K562 (cell line): ENCODE results near the gene TTC24. TPM values are rescaled to one million over a fixed set of nuclear protein-coding genes. Genes with fewer than 3 reads are reported as not detected.

ENCODE experiments used
- ATAC-seq: fragments of 200-7000 bp; cut with Tn5 transposase; 3 replicates; pipeline ENCODE4 v1.9.1; 2020; ENCODE audit warnings: moderate library complexity
- BruUV-seq: library from RNA; stranded (reverse); fragments of 400-500 nt; replicated peaks from 2 replicates; lab custom pipeline; 2021; lab: Mats Ljungman, UMichigan
- CTCF ChIA-PET: fragments of 300-600 bp; formaldehyde crosslinking; extraction: SDS; loops from one replicate; lab custom pipeline; 2021; ENCODE audit warnings: low intra/inter-chr PET ratio; lab: Yijun Ruan, JAX
- POLR2A ChIA-PET: fragments of 300-600, 350-650 bp; sonication (Branson Sonifier 250); formaldehyde crosslinking; extraction: SDS; loops from one replicate; lab custom pipeline; 2021; ENCODE audit warnings: antibody characterized with exemption, inconsistent platforms; lab: Yijun Ruan, JAX
- DNase-seq, 4 experiments: peaks; one replicate each; pipeline versions ENCODE4 v3.0.0 to v3.0.0-alpha.2; 2011 to 2018; ENCODE audit warnings: low spot score in 3 of 4, mixed read lengths in 3 of 4; ENCODE audit errors: extremely low read depth in 1 of 4
- FAIRE-seq: peaks from 2 replicates; lab custom pipeline; 2011; peaks lifted over from hg19 to GRCh38; lab: Jason Lieb, UNC
- H2AFZ ChIP-seq: 2 replicates; pipeline ENCODE4 v1.6.0; 2011; ENCODE audit warnings: low read depth, low read length, control low read depth, inconsistent platforms
- H3K27ac ChIP-seq: fragments of 200-600 bp; 3 replicates; pipeline ENCODE4 v1.8.0; 2011; ENCODE audit warnings: low read depth, mild to moderate bottlenecking, control low read depth, inconsistent platforms, low read length, moderate library complexity, mixed read lengths; ENCODE audit errors: extremely low read depth
- H3K27me3 ChIP-seq, 2 experiments: fragments of 300-600 bp in 1 of 2; 2 replicates in 1 of 2; 3 replicates in 1 of 2; pipeline versions ENCODE4 v1.6.0 to v1.8.0; 2011; ENCODE audit warnings: inconsistent platforms in 2 of 2, low read length in 2 of 2, mild to moderate bottlenecking in 1 of 2, mixed read lengths in 1 of 2, moderate library complexity in 1 of 2; ENCODE audit not compliant: control insufficient read depth in 2 of 2, insufficient read depth in 2 of 2
- H3K36me3 ChIP-seq: fragments of 300-600 bp; 3 replicates; pipeline ENCODE4 v1.8.0; 2011; ENCODE audit warnings: mild to moderate bottlenecking, low read length, inconsistent platforms; ENCODE audit not compliant: control insufficient read depth, insufficient read depth
- H3K4me1 ChIP-seq, 2 experiments: fragments of 200-600 bp in 1 of 2; replicated peaks in 1 of 2; 2 replicates in 1 of 2; 3 replicates in 1 of 2; pipeline versions ENCODE4 v1.5.1 to v1.8.0; 2011; ENCODE audit warnings: inconsistent platforms in 2 of 2, low read length in 2 of 2, mild to moderate bottlenecking in 1 of 2, mixed read lengths in 1 of 2, moderate library complexity in 1 of 2; ENCODE audit not compliant: control insufficient read depth in 2 of 2, insufficient read depth in 2 of 2
- H3K4me2 ChIP-seq: 2 replicates; pipeline ENCODE4 v1.6.1; 2011; ENCODE audit warnings: low read length, control low read depth, inconsistent platforms, mixed read lengths; ENCODE audit not compliant: insufficient read depth
- H3K4me3 ChIP-seq: fragments of 200-600 bp; sonication (generic), shearing (Covaris generic); 2 replicates; pipeline ENCODE4 v1.5.1; 2016; ENCODE audit warnings: control low read depth, inconsistent platforms
- H3K79me2 ChIP-seq: fragments of 200-600 bp; 3 replicates; pipeline ENCODE4 v1.8.0; 2011; ENCODE audit warnings: low read length, inconsistent platforms; ENCODE audit not compliant: control insufficient read depth, insufficient read depth
- H3K9ac ChIP-seq, 2 experiments: 2 replicates each; pipeline versions ENCODE4 v1.6.0 to v1.6.1; 2011; ENCODE audit warnings: low read depth in 2 of 2, low read length in 2 of 2, control low read depth in 1 of 2, inconsistent platforms in 1 of 2, mild to moderate bottlenecking in 1 of 2, mixed read lengths in 1 of 2; ENCODE audit not compliant: insufficient read depth in 1 of 2
- H3K9me1 ChIP-seq: one replicate; pipeline ENCODE4 v1.6.0; 2011; ENCODE audit warnings: inconsistent platforms, mild to moderate bottlenecking, low read length, moderate library complexity; ENCODE audit not compliant: control insufficient read depth, insufficient read depth
- H3K9me3 ChIP-seq: replicated peaks from 2 replicates; pipeline ENCODE4 v1.5.1; 2011; ENCODE audit warnings: low read depth, low read length, inconsistent platforms; ENCODE audit not compliant: control insufficient read depth, insufficient read depth
- H4K20me1 ChIP-seq: replicated peaks from 2 replicates; pipeline ENCODE4 v1.6.1; 2011; ENCODE audit warnings: low read length, inconsistent platforms, mixed read lengths; ENCODE audit not compliant: control insufficient read depth, insufficient read depth
- ASH1L ChIP-seq: fragments of 450-650 bp; IDR thresholded peaks from 2 replicates; pipeline ENCODE4 v1.6.1; 2018; ENCODE audit warnings: borderline replicate concordance, mild to moderate bottlenecking, low read depth; ENCODE audit not compliant: partially characterized antibody
- ATF1 ChIP-seq, 2 experiments: fragments of 450-650 bp in 1 of 2; IDR thresholded peaks; 2 replicates each; pipeline ENCODE4 v1.6.1; 2016; ENCODE audit warnings: missing compliant biosample characterization in 1 of 2, missing genetic modification characterization in 1 of 2
- PTRF ChIP-seq: fragments of 450-650 bp; IDR thresholded peaks from 2 replicates; pipeline ENCODE4 v1.6.1; 2016; ENCODE audit warnings: mild to moderate bottlenecking, missing genetic modification characterization, missing compliant biosample characterization
- RAD21 ChIP-seq, 2 experiments: fragments of 250-450 bp in 1 of 2; fragments of 450-650 bp in 1 of 2; sonication (Bioruptor Pico) in 1 of 2; formaldehyde crosslinking in 1 of 2; IDR thresholded peaks in 1 of 2; conservative IDR thresholded peaks in 1 of 2; 2 replicates each; pipeline versions ENCODE4 v1.4.0 to v1.8.0; 2020 to 2022; ENCODE audit warnings: mild to moderate bottlenecking in 2 of 2, moderate library complexity in 1 of 2
- SMC3 ChIP-seq: conservative IDR thresholded peaks from 2 replicates; pipeline ENCODE4 v1.6.1; 2011; ENCODE audit warnings: low read depth, low read length, improper control_type of control experiment; ENCODE audit not compliant: insufficient read depth
- ZEB2 ChIP-seq: fragments of 450-650 bp; IDR thresholded peaks from 2 replicates; pipeline ENCODE4 v1.6.1; 2016
- WGBS: fragments of 100-300 bp; shearing (Covaris generic); methylation state at CpG from one replicate; pipeline ENCODE4 v1.1.6; 2016; ENCODE audit warnings: low coverage, mixed read lengths; ENCODE audit not compliant: insufficient coverage; ENCODE audit errors: missing lambda C conversion rate; 5-methylcytosine and 5-hydroxymethylcytosine counted together
- in situ Hi-C: fragments of 300-500 bp; cut with MboI; formaldehyde crosslinking; loops from 4 replicates; pipeline ENCODE4 v1.15.0; 2018; ENCODE audit warnings: inconsistent platforms, mixed read lengths
- intact Hi-C: fragments of 100-400 bp; cut with micrococcal nuclease; formaldehyde crosslinking; loops from 2 replicates; pipeline ENCODE4 v1.14.2; 2022
- polyA plus RNA-seq, 8 experiments: library from polyadenylated mRNA; depleted of rRNA in 4 of 8; stranded (reverse) in 5 of 8; unstranded in 3 of 8; fragments of >200 nt; fragmentation: Nextera tagmentation in 2 of 8; fragmentation: Illumina TruSeq in 1 of 8; extraction: Ambion mirVana in 2 of 8; extraction: Trizol in 1 of 8; gene quantifications; 2 replicates each; pipeline versions ENCODE4 v1.2.1 to v1.2.3, GENCODE V29; 2011 to 2014; ENCODE audit warnings: inconsistent platforms in 1 of 8, missing spikeins in 1 of 8
- total RNA-seq, 7 experiments: library from RNA; depleted of rRNA in 6 of 7; stranded (reverse); fragments of >200 nt in 6 of 7; fragmentation: Illumina TruSeq in 2 of 7; extraction: Trizol in 2 of 7; gene quantifications; 2 replicates each; pipeline versions ENCODE4 v1.2.1 to v1.2.3, GENCODE V29; 2011 to 2021; ENCODE audit warnings: low replicate concordance in 1 of 7
- TF ChIP-seq, protein P1 (sequence below): fragments of 450-650 bp; formaldehyde crosslinking; IDR thresholded peaks from 2 replicates; pipeline ENCODE4 v1.4.0; 2020; ENCODE audit warnings: mild to moderate bottlenecking, moderate library complexity

The TTC24 gene
- total and polyA plus RNA-seq, 9 of the 15 experiments (the other 6 are each of a cell fraction or from before 2014, with no cell fraction given): not detected

DNA sequence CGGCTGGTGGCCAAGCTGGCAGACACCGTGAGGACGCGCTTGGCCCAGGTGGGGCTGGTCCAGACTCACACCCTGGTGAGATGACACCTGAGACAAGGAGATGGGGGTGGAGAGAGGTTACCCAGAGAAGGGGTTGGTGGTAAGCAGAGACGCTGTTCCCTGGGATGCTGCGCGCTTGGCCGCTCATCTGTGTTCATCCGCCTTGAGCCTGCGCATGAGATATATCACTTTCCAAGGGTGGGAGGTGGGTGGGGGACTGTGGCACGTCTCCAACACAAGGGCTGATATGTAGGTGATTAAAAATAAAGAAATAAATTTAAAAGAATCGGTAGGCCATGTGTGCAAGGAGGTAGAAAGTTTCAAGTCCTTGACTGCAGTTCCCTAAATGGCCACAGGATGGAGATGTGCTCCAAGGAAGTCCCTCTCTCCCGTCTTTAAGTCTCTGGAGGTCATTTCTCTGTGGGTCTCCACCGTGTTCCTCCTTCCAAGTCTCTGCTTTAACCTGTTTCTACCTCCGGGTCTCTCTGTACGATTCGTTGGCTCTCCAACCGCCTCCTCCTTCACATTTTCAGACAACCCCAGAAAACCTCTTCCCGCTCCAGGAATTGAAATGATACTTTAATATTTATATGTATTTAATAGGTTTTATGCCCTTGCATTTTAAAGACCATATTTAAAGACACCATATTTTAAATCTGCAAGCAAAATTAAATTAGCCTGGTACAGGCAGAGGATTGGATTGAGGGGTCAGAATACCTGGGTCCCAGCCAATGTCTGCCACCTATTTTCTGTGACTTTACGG lies 4.5 kb downstream of the TTC24 start (continued):
- TF ChIP-seq RAD21 (CRISPR knock-in tag; conservative IDR thresholded peaks at IDR 0.05 in 1 of 2, IDR thresholded peaks at IDR 0.05 in 1 of 2): peak; percentile 79 to 92
- TF ChIP-seq, protein P1, sequence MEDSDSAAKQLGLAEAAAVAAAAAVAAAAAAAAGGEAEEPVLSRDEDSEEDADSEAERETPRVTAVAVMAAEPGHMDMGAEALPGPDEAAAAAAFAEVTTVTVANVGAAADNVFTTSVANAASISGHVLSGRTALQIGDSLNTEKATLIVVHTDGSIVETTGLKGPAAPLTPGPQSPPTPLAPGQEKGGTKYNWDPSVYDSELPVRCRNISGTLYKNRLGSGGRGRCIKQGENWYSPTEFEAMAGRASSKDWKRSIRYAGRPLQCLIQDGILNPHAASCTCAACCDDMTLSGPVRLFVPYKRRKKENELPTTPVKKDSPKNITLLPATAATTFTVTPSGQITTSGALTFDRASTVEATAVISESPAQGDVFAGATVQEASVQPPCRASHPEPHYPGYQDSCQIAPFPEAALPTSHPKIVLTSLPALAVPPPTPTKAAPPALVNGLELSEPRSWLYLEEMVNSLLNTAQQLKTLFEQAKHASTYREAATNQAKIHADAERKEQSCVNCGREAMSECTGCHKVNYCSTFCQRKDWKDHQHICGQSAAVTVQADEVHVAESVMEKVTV (CRISPR knock-in tag): peak; percentile 67; the same call in 1 of the 2 replicates
- TF ChIP-seq PTRF: no peak
- peak; percentile 14 for TF ChIP-seq ASH1L
- TF ChIP-seq SMC3: peak; percentile 78

DNA sequence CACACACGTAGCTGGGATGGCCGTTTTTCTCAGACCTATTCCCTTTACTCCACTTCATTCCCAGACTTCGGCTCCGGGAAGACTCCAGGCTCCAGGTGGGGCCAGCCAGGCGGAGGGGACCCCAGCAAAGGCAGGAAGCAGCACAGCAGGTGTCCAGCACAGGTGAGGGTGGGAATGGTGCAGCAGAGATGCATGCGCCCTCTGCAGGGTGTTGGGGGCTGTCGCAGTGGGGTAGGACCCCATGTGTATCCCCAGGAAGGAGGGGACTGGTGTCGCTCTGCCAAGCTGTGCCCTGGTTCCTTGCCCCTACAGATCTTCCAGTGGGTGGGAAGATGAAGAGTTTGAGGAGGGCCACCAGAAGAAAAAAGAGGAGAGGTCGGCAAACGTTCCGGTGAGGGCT lies 5.3 kb downstream of the TTC24 start:
- Histone ChIP-seq H4K20me1 (no peaks in the 10 kb centered on the region), H2AFZ (peak overlapping the region; percentile 63; the same call in 1 of the 2 replicates), H3K27me3 (no peaks in the 10 kb centered on the region), H3K9ac (no peak overlapping the region), H3K4me1 (peaks cover 0 to 10% of the 10 kb centered on the region in 2 experiments; a peak in 3 of 5 replicates), H3K9me3 (no peaks in the 10 kb centered on the region), H3K4me2 (no peak overlapping the region), H3K27ac (no peak overlapping the region), H3K9me1 (no peaks in the 10 kb centered on the region), H3K36me3 (no peaks in the 10 kb centered on the region), H3K4me3 (no peak overlapping the region), H3K79me2 (no peaks in the 10 kb centered on the region)
- no peak for FAIRE-seq
- peak; percentile 89 for ATAC-seq
- WGBS: 26% methylated on average over 11 of the region's 11 CpGs
- DNase-seq: peak; percentile 45 to 63 (median 60)
- in situ Hi-C loops (no loop called here), intact Hi-C loops (loop anchor here (1.0 to 2.0 kb wide), 2 partner anchors 23 to 128 kb away; no protein-coding TSS in a partner anchor)
- POLR2A ChIA-PET: interaction anchor here (0.7 kb wide), 1 partner anchor 49 kb away, joined by 4 read pairs; no protein-coding TSS in a partner anchor
- CTCF ChIA-PET: interaction anchor here (0.6 to 4.6 kb wide), 5 partner anchors 19 to 344 kb away, joined by 4 to 77 read pairs (median 12); no protein-coding TSS in a partner anchor
- no TSS peak for BruUV-seq
- TF ChIP-seq ZEB2 (peak; percentile 58; the same call in 1 of the 2 replicates), ATF1 (CRISPR knock-in tag; IDR thresholded peaks at IDR 0.05) (no peak), ATF1 (tag; IDR thresholded peaks at IDR 0.05) (no peak)
